ENCODE results near the gene RABGGTA. TPM values are rescaled to one million over a fixed set of nuclear protein-coding genes. Genes with fewer than 3 reads are reported as not detected.

The RABGGTA gene
- total and polyA plus RNA-seq, 9 of the 15 experiments (the other 6 are each of a cell fraction or from before 2014, with no cell fraction given) = 4.5 to 24.2 (median 15.5) TPM

GRCh38 chr14:24280797-24281460, 9.5 kb upstream of the RABGGTA start (continued):
- no peak for TF ChIP-seq ZNF318 (IDR thresholded peaks at IDR 0.05; ENCODE audit: borderline replicate concordance in 1 of 2, low read depth in 1 of 2)
- TF ChIP-seq UBTF (IDR thresholded peaks at IDR 0.05; ENCODE audit: borderline replicate concordance in 1 of 2, low read depth in 2 of 2, low read length in 2 of 2) = no peak
- TF ChIP-seq MGA (IDR thresholded peaks at IDR 0.05) = no peak

Measured in K562 (cell line).